NT2/D1 (cell line): ENCODE data around the gene SLX4IP.

ENCODE experiments used
- SUZ12 ChIP-seq: IDR thresholded peaks from 2 replicates; pipeline ENCODE4 v1.6.1; 2011; ENCODE audit not compliant: insufficient read length, insufficient read depth; ENCODE audit errors: extremely low read depth
- YY1 ChIP-seq: IDR thresholded peaks from 2 replicates; pipeline ENCODE4 v1.6.1; 2011; ENCODE audit not compliant: insufficient read length, insufficient read depth
- ZNF274 ChIP-seq: IDR thresholded peaks from 2 replicates; pipeline ENCODE4 v1.6.1; 2011; ENCODE audit warnings: mild to moderate bottlenecking, low read depth, low read length

GRCh38 chr20:10568032-10568431 is 132.9 kb downstream of the SLX4IP start:
- TF ChIP-seq ZNF274 (no peak), YY1 (no peak), SUZ12 (no peak)
